ENCODE data around the gene DDR2.
"Not testable (repeated sequence)": the region's sequence is repeated elsewhere in the genome, so short reads cannot be mapped to it uniquely, and the experiment has no call there.

DDR2 gene

GRCh38 chr1:162632217-162632666 is at the start of gene DDR2:
Gene DDR2 (plus strand): TSS chr1:162632464. CDS start chr1:162719064, 86,600 bp downstream.
- no peak for DNase-seq
- in situ Hi-C loops (cut with MboI; ENCODE audit: low pct_unique_long_range_greater_than_20kb, low sequenced_read_pairs): no loop called here

DNA sequence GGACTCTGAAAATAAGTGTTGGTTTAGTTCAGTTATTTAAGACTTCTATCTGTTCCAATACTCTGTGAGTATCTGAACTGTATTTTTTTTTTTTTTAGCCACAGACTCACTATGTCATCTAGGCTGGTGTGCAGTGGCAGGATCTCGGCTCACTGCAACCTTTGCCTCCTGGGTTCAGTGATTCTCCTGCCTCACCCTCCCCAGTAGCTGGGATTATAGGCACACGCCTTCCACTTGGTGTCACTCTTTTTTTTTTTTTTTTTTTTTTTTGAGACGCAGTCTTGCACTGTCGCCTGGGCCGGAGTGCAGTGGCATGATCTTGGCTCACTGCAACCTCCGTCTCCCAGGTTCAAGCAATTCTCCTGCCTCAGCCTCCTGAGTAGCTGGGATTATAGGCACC is 49.4 kb upstream of the DDR2 start:
- in situ Hi-C loops (cut with MboI; ENCODE audit: low pct_unique_long_range_greater_than_20kb, low sequenced_read_pairs): not testable (repeated sequence)

DNA sequence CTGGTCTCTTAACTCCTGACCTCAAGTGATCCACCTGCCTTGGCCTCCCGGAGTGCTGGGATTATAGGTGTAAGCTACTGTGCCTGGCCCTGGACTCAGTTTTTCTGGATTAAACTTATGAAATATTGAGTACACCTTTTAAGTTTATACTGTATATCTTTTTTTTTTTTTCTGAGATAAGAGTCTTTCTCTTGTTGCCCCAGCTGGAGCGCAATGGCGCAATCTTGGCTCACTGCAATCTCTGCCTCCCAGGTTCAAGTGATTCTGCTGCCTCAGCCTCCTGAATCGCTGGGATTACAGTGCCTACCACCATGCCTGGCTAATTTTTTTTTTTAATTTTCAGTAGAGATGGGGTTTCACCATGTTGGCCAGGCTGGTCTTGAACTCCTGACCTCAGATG is 47.2 kb upstream of the DDR2 start:
- in situ Hi-C loops (cut with MboI; ENCODE audit: low pct_unique_long_range_greater_than_20kb, low sequenced_read_pairs); DNase-seq: not testable (repeated sequence)

More for the DNA sequence above, 49.4 kb upstream of the DDR2 start:
- not testable (repeated sequence) for DNase-seq

- in situ Hi-C loops (cut with MboI; ENCODE audit: low pct_unique_long_range_greater_than_20kb, low sequenced_read_pairs): no loop called here
- DNase-seq: no peak
These were observed 44.9 kb upstream of the DDR2 start for GRCh38 chr1:162587347-162587746.

- DNase-seq: no peak
- in situ Hi-C loops (cut with MboI; ENCODE audit: low pct_unique_long_range_greater_than_20kb, low sequenced_read_pairs): no loop called here
These were observed 44.5 kb upstream of the DDR2 start for GRCh38 chr1:162587761-162588260.

GRCh38 chr1:162590101-162590500 is 42.2 kb upstream of the DDR2 start:
- DNase-seq: no peak
- in situ Hi-C loops (cut with MboI; ENCODE audit: low pct_unique_long_range_greater_than_20kb, low sequenced_read_pairs): no loop called here

- no peak for DNase-seq
- in situ Hi-C loops (cut with MboI; ENCODE audit: low pct_unique_long_range_greater_than_20kb, low sequenced_read_pairs): no loop called here
These were observed 41.6 kb upstream of the DDR2 start for GRCh38 chr1:162590686-162591085.

GRCh38 chr1:162596514-162597170 is 35.6 kb upstream of the DDR2 start:
- DNase-seq: no peak
- in situ Hi-C loops (cut with MboI; ENCODE audit: low pct_unique_long_range_greater_than_20kb, low sequenced_read_pairs): no loop called here

- no peak for DNase-seq
- in situ Hi-C loops (cut with MboI; ENCODE audit: low pct_unique_long_range_greater_than_20kb, low sequenced_read_pairs): no loop called here
These were observed 32.8 kb upstream of the DDR2 start for GRCh38 chr1:162599451-162599850.

GRCh38 chr1:162603117-162603516 is 29.1 kb upstream of the DDR2 start:
- DNase-seq; in situ Hi-C loops (cut with MboI; ENCODE audit: low pct_unique_long_range_greater_than_20kb, low sequenced_read_pairs): not testable (repeated sequence)

DNA sequence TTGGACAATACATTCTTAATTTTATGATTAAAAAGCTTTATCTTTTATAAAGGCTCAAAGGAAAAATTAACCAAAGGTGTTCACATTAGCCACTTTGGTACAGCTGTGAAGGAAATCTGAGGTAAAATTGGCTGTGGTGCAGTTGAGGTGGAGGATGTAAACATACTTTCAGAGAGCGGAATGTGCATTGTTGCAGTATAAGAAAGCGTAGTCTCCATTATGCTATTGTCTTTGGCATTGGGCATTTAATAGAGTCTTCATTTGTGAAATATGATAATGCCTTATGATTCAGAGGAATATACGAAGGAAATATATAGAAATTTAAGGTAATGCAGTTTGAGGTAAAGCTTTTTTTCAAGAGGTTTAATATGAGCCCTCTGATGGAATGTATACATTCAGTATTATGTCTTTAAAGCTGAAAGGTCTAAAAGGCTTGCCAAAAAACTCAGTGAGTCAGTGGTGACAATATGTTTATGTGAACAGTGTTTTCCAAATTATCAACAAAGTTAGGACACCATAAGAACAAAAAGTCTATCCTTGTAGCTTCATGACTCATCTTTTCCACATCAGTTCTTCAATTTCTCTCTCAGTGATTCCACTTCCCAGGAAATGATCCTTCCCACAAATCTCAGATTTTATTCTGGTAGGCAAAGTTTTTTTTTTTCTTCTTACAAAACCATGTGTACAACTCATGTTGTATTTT is 26.9 kb upstream of the DDR2 start:
- in situ Hi-C loops (cut with MboI; ENCODE audit: low pct_unique_long_range_greater_than_20kb, low sequenced_read_pairs): no loop called here
- no peak for DNase-seq

DNA sequence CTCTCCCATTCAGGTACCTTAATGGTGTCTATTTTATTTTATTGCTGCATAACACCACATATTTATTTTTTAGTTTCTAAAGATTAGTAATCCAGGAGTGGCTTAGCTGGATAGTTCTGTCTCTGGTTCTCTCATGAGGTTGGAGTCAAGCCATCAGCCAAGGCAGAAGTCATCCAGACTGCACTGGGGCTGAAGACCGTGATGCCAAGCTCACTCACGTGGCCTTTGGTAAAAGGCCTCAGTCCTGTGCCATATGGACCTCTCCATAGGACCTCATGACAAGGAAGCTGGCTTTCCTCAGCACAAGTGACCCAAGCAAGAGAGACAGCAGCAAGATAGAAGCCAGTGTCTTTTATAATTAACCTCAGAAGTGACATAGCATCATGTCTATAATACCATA is 23.0 kb upstream of the DDR2 start:
- no peak for DNase-seq
- in situ Hi-C loops (cut with MboI; ENCODE audit: low pct_unique_long_range_greater_than_20kb, low sequenced_read_pairs): no loop called here

DNA sequence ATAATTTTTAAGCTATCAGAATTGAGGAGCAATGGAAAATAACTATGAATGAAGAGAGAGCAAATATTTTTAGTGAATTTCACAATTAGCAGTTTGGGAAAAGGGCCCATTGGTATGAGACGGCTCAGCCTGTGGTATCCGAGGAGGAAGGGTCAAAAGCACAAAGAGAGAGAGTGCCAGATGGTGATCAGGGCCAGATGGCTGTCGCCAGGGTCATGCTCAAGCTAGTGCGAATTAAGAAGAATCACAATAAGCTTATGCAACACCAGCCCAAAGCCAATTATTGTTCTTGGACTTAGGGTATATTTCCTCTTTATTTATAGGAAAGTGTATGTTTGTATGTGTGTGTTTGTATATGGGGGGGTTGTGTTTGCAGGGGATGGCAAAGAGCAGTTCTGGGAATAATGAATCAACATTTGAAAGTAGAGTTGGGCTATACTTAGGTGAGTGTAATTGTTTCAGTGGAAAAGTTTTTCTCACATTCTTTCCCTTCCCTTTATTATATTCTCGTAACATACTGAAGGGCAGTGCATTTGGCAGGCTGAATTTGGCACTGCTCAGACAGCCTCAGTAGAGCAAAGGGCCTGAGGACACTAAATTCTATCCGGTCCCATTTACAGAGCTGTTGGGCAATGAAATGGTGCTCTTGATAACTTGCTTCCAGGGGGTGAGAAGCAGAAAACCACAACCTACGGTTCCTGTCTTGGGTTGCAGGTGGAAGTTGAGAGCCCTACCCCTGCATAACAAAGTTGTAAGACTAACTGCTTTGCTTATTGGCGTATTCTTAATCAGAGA is 19.5 kb upstream of the DDR2 start:
- DNase-seq: no peak
- in situ Hi-C loops (cut with MboI; ENCODE audit: low pct_unique_long_range_greater_than_20kb, low sequenced_read_pairs): no loop called here

- in situ Hi-C loops (cut with MboI; ENCODE audit: low pct_unique_long_range_greater_than_20kb, low sequenced_read_pairs): no loop called here
- no peak for DNase-seq
These were observed 15.4 kb upstream of the DDR2 start for GRCh38 chr1:162616848-162617247.

DNA sequence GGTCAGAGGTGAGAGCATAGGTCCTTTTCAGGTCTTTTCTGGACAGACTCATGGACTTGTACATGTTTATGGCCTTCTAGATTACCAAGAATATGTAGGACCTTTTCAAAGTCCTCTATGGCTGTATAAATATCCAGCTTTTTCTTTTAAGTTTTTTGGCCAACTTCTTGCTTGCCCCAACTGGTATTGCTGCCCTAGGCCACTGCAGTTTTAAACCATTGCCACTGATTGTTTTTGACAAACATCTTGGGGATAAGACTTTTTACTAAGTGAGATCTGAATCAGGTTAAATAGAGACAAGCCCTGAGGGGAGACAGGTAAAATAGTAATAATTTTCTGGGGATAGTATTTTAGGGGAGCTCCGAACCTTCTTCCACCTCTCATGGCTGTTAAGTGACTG is 14.8 kb upstream of the DDR2 start:
- in situ Hi-C loops (cut with MboI; ENCODE audit: low pct_unique_long_range_greater_than_20kb, low sequenced_read_pairs): no loop called here
- DNase-seq: no peak

DNA sequence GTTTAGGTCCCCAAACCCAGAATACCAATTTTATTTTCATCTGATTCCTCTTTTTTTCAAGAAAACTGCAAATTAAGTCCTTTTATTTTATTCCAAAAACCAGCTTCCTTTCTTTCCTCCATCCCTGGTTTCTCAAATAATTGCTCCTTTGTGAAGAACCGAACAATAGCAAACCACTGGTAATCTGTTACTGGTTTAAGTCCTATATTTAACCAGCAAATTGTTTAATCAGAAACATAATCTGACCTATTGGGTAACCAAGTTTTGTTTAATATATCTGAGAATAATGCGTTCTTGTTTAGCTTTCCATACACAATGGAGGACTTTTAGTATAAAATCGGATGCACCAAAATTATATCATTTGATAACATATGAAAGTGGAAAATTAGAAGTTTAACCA is 13.2 kb upstream of the DDR2 start:
- in situ Hi-C loops (cut with MboI; ENCODE audit: low pct_unique_long_range_greater_than_20kb, low sequenced_read_pairs): no loop called here
- no peak for DNase-seq

DNA sequence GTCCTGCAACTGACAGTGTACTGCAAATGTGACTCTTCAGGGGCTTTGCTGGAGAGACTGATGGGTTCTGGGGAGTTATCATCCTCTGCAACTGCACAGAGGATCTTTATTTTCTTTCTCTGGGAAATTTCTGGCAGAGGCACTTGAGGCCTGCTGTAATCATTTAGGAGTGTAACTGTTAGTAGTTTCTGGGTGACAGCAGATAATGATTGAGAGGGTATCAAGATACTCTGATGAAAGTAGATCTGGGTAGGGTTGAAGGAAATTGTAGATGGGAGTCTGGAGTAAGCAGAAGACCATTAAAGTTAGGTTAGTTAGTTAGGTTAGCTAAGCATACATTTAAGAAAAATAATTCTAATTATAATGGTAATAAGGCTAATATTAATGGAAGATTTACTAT is 11.0 kb upstream of the DDR2 start:
- no peak for DNase-seq
- in situ Hi-C loops (cut with MboI; ENCODE audit: low pct_unique_long_range_greater_than_20kb, low sequenced_read_pairs): no loop called here

GRCh38 chr1:162625679-162626078 is 6.6 kb upstream of the DDR2 start:
- in situ Hi-C loops (cut with MboI; ENCODE audit: low pct_unique_long_range_greater_than_20kb, low sequenced_read_pairs): no loop called here
- DNase-seq: no peak

- in situ Hi-C loops (cut with MboI; ENCODE audit: low pct_unique_long_range_greater_than_20kb, low sequenced_read_pairs): no loop called here
- no peak for DNase-seq
These were observed 6.2 kb upstream of the DDR2 start for GRCh38 chr1:162626094-162626493.

DNA sequence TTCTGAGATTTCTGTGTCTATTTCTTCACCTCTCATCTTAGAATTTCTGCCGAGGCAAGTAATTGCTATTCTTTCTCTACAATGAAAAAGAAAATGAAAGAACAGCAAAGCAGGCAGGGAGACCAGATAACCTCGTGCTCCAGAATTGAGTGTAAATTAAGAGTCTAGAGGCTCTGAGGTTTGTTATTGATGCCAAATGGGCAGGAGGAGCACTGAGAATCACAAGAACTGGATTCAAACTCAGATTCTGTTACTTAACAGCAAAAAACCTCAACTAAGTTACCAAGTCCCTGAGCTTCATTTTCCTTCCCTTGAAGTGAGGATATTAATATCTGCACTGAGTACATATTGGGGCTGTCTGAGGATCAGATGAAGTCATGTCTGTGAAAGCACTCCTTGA is 5.5 kb upstream of the DDR2 start:
- in situ Hi-C loops (cut with MboI; ENCODE audit: low pct_unique_long_range_greater_than_20kb, low sequenced_read_pairs): no loop called here
- DNase-seq: no peak
